Occipital lobe (tissue), 2 donors: ENCODE measurements around the gene TLX2. TPM values are rescaled to one million over a fixed set of nuclear protein-coding genes. Genes with fewer than 3 reads are reported as not detected.
"Not testable (repeated sequence)": the region's sequence is repeated elsewhere in the genome, so short reads cannot be mapped to it uniquely, and the experiment has no call there.

Experiments used
- DNase-seq: peaks from one replicate; lab custom pipeline; 2025; lab: John Stamatoyannopoulos, UW
- total RNA-seq: library from RNA; depleted of rRNA; stranded (reverse); fragments of >200 nt; gene quantifications from one replicate; pipeline ENCODE4 v1.2.3, GENCODE V29; 2014

TLX2 gene
- not detected for total RNA-seq

DNA sequence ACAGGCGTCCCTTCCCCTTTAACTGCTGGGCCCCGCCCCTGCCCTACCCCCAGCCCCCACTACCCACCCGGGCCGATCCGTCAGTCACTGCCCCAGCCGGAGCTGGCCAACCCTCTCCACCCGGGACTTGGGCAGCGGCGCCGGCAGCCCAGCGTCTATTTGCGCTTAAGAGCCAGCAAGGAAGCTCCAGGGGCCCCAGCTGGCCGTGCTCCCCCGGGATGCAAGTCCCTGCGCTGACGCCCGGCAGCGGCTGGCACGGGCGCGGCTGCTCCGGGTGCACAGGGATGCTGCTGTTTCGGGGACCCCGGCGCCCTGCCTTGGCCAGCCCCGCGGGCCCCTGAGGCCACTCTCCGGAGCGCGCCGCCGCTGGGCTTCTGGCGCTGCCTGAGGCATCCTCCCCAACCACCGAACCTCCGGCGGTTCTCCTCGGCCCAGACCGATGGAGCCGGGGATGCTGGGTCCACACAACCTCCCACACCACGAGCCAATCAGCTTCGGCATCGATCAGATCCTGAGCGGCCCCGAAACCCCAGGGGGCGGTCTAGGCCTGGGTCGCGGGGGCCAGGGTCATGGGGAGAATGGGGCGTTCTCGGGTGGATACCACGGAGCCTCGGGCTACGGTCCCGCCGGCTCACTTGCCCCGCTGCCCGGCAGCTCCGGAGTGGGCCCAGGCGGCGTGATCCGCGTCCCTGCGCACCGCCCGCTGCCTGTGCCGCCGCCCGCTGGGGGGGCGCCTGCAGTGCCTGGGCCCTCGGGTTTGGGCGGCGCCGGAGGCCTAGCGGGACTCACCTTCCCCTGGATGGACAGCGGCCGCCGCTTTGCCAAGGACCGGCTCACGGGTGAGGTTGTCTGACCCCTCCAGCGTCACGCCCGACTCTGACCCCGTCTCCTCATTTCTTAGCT lies at the start of gene TLX2:
Gene TLX2 (plus strand): TSS at position 83 of the 903 bp plus-strand sequence. CDS start 357 bp downstream, at position 440.
- no peak for DNase-seq

DNA sequence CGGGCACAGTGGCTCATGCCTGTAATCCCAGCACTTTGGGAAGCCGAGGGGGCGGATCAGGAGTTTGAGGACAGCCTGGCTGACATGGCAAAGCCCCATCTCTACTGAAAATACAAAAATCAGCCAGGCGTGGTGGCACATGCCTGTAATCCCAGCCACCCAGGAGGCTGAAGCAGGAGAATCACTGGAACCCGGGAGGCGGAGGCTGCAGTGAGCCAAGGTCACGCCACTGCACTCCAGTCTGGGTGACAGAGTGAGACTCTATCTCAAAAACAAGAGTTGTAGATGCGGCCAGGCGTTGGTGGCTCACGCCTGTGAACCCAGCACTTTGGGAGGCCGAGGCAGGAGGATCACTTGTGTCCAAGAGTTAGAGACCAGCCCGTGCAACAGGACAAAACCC lies 43.5 kb upstream of the TLX2 start:
- DNase-seq = not testable (repeated sequence)

DNA sequence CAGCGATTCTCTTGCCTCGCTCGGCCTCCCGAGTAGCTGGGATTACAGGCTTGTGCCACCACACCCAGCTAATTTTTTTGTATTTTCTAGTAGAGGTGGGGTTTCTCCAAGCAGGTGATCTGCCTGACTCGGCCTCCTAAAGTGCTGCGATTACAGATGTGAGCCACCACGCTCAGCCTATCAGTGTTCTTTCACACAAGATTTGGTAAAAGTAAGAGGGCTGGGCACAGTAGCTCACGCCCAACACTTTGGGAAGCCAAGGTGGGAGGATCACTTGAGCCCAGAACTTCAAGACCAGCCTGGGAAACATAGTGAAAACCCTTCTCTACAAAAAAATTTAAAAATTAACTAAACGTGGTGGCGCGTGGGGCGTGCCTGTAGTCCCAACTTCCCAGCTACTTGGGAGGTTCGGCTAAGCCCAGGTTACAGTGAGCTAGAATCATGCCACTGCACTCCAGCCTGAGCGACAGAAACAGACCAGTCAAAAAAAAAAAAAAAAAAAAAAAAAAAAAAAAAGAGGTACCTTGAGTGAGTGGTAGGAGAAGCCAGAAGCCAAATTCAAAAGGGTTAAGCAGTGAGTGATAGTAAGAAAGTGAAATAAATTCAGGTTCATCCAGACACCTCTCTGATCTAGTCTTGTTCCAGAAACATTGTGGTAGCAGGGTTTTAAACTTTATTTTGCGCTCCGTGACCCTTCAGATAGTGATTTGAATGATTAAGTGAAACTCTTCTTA lies 42.8 kb upstream of the TLX2 start:
- no peak for DNase-seq

DNA sequence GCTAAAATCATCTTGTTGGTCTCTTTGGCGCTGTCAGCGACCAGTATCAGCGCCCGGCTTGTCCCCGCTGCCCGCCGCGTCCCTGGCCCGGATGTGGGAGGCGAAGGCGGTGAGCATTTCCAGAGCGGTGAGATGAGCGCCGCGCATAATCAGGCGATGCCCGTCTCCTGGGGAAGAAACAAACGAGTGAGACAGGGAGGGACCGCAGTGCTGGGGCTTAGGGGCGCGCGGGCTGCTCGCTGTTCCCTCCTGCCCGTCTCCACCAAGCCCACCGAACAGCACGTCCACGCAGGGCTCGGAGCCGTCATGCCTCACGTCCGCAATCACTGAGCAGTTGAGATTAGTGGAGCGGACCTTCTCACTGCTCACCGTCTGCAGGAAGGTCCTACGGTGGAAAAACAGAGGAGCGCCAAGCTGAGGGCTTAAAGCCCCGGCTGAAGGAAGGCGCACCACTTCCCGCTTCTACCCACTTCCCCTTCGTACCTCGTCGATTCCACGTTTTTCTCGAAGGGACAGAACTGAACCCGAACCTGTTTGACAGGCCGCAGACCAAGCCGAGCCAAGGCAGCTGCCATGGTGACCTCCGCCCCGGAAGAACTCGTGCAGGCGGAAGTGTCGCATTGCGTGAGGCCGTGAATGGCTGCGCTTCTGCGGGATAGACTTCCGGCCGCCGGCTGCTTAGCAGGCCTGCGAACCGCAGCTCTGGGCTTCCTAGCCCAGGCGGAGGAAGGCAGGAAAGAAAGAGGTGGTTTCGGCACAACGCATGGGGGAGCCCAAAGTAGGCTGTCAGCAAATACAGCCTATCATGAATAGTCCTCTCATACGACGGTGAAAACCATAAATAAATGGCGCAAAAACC lies 41.9 kb upstream of the TLX2 start, which contains the start of gene MRPL53:
Gene MRPL53 (minus strand): TSS at position 595 of the 859 bp plus-strand sequence. CDS start 20 bp downstream, at position 575.
- peak; percentile 91 for DNase-seq

DNA sequence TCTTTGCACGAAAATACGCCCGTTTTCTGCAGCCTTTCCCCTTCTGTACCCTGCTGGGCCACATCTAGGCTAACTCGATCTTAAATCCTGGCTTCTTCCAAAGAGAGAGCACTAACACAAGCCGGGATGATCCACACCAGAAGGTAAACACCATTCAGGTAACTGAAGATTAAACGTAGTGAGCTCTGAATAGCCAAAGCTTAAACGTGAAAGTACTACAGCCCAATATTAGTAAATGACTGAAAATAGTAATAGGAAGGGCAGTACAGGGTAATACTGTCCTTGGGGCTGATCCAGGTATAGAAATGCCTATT lies 41.3 kb upstream of the TLX2 start:
- DNase-seq = no peak

DNA sequence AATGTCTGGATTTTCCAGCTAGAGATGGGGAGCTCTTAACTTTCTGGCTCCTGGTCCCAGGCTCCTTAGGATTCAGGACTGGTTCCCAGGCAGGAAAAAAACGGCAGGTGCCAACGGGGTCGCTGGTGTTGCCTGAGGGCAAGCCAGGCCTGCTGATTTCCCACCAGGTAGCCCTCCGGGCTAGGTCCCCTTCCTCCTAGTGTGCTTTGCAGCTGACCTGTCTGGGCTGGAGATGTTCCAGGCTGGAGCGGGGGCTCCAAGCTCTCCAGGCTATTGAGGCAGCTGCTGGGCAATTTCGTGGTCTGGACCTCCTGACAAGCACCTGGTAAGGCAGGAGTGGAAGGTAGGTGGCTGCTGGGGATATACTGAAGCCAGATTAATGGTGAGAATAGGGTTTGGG lies 39.8 kb upstream of the TLX2 start:
- no peak for DNase-seq

DNA sequence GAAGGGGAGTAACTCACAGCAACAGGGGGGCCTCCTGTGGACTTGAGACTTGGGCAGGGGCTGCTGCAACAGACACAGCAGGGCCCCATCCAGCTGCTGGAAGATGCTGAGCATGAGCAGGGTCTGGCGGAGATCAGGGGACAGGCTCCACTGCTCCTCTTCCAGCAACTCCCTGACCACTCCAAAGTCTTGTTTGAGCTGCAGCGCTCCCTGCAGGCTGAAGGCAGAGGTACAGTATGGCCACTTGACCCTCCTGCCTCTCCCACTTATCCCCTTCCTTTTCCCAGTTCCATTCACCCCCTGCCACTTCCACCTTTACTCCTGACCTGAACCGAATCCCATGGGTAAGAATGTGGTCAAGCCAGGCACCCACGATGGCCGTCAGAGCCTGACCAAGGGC lies 39.4 kb upstream of the TLX2 start:
- DNase-seq = no peak

DNA sequence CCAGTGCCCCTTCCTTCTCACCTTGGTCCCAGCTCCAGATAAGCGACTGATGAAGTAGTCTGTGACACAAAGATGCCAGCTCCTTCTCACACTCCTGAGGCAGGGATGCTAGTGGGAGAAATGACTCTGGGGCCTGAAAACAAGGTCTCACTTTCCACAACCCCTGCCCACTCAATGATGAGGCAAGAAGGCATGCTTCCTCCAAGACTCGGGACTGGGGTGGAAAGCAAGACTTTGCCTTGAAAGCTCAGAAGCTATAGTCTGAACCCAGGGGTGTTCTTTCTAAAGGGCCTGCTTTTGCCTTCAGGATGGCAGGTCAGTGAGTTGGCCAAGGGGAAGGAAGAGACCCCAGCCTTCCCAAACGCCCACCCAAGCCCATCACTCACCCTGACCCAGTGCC lies 32.8 kb upstream of the TLX2 start:
- DNase-seq = no peak

DNA sequence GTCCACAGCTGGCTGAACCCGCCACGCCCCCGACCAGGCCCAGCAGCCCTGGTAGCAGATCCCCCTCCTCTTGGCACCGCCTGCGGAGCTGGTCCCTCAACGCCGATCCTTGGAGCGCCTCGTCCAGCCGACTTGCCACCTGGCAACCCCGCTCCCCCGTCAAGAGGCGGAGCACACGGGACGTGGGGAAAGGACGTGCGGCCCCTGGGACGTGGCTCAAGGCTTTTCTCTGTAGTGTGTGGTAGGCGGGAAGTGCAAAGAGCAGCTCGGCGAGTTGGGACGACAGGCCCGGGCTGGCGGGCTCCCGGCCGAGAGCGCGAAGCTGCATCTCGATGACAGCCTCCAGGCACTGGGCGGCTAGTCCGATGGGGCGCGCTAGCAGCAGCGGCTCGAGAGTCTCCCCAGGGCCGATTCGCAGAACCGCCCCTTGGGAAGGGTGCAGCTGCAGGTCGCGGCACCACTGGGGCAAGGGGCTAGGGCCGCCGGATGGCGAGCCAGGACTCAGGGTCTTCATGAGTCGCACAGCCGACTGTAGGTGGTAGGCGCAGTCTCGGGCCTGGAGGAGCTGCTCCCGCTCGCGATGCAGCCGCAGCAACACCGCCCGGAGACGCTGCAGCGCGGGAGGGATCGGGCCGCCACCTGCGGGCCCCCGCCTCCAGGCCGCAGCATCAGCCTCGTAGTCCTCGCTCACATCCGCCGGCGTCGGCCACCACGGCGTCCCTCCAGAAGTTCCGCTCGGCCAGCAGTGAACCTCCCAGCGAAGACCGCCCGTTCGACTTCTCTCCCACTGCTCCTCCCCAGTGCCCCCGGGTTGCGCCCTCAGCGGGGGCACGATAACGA lies 32.1 kb upstream of the TLX2 start:
- peak; percentile 81 for DNase-seq

DNA sequence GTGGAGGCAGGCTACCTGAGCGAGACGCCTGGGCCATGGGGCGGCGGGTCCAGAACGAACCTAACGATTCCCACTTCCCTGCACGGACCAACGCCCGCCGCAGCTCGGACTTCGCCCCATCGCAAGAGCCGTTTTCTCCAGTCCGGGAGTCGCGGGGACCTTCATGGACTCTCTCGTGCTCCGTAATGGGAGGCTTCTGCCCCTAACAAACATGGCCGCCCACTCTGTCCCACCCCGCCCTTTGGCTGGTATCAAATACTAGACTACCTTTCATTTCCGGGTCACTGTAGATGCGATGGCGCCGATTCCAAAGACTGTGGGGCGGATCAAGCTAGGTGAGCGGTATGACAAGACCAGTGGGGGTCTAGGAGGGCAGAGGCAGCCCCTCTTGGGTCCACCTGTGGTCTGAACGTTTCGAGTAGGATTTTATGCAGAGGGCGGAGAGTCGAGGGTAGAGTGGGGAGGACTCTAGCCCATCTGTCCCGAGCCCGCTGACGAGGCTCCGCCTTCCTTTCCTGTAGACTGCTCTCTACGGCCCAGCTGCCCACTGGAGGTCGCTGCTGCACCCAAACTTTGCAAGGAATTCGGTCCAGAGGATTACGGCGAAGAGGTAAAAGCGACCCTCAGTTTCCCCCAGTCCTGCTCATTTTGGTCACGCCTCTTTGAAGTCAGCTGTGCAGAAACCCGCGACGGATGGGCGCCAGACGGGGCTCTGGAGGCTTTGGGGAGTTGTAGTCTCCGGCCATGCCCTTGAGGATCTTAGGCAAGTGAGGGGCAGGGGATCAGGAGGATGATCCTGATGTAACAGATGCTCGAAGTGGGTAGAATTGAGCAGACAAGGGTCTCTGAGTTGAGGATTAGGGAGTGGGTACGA lies 31.2 kb upstream of the TLX2 start, which contains the start of the genes CCDC142 and TTC31:
Gene CCDC142 (minus strand): TSS at position 198 of the 874 bp plus-strand sequence. CDS start 161 bp downstream, at position 37.
Gene TTC31 (plus strand): TSS at position 281 of the 874 bp plus-strand sequence. CDS start 15 bp downstream, at position 296.
- DNase-seq = peak; percentile 92

DNA sequence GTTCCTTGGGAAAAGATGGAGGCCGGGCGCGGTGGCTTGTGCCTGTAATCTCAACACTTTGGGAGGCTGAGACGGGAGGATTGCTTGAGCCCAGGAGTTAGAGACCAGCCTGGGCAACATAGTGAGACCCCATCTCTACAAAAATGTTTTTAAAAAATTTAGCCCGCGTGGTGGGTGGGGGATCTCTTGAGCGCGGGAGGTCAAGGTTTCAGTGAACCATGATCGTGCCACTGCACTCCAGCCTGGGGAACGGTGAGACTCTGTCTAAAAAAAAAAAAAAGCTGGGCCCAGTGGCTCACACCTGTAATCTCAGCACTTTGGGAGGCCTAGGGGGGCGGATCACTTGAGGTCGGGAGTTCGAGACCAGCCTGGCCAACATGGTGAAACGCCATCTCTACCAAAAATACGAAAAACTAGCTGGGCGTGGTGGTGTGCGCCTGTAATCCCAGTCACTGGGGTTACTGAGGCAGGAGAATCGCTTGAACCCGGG lies 30.5 kb upstream of the TLX2 start:
- DNase-seq = not testable (repeated sequence)

DNA sequence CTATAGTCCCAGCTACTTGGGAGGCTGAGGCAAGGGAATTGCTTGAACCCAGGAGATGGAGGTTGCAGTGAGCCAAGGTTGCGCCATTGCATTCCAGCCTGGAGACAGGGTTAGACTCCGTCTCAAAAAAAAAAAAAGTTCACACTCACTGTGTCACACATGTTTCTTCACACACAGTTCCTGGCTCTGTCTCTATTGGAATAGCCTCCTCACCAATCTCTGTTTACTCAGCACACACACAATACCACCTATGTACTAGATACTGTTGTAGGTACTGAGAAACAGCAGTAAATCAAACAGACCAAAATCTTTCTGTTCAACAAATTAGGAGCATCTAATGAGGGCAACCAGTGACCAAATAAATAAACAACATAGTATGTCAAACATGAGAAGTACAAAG lies 28.1 kb upstream of the TLX2 start:
- DNase-seq = no peak

DNA sequence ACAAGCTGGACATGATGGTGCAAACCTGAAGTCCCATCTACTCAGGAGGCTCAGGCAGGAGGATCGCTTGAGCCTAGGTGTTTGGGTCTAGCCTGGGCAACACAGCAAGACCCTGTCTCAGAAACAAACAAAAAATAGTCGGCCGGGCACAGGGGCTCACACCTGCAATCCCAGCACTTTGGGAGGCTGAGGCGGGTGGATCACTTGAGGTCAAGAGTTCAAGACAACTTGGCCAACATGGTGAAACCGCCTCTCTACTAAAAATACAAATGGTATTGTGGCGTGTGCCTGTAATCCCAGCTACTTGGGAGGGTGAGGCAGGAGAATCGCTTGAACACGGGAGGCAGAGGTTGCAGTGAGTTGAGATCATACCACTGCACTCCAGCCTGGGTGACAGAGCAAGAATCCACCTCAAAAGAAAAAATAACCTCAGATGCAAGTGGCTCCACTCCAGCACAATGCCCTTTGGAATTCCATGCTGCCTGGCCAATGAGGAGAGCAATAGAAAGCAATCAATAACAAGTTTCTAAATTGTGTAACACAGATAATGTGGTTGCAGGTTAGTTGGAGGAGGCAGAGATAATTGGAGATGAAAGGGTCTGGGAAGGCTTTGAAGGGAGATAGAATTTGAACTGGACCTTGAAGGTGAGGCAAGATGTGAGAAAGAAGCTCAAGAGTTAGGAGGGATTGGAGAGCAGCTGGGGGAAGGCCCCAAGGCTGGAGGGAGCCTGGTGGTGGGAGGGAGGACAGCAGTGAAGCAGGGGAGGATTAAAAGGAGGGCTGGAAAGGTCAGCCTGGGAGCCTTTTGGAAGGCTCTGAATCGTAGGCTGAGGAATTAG lies 25.4 kb upstream of the TLX2 start:
- DNase-seq = no peak

DNA sequence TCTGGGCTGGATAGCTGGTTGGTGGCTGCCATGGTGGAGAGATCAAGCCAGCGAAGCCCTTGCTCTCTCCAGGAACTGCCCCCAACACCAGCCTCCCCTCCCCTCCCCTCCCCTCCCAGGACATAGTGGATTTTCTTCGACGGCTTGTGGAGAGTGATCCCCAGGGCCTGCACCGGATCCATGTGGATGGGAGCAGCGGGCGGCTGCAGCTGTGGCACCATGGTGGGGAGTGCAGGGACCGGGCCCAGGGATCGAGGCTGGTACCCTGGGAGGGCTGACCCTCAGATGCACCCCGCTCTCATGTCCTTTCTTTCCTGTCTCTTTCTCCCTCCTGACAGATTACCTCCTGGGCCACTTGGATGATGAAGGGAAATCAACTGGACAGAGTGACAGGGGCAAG lies 24.3 kb upstream of the TLX2 start:
- DNase-seq = no peak

DNA sequence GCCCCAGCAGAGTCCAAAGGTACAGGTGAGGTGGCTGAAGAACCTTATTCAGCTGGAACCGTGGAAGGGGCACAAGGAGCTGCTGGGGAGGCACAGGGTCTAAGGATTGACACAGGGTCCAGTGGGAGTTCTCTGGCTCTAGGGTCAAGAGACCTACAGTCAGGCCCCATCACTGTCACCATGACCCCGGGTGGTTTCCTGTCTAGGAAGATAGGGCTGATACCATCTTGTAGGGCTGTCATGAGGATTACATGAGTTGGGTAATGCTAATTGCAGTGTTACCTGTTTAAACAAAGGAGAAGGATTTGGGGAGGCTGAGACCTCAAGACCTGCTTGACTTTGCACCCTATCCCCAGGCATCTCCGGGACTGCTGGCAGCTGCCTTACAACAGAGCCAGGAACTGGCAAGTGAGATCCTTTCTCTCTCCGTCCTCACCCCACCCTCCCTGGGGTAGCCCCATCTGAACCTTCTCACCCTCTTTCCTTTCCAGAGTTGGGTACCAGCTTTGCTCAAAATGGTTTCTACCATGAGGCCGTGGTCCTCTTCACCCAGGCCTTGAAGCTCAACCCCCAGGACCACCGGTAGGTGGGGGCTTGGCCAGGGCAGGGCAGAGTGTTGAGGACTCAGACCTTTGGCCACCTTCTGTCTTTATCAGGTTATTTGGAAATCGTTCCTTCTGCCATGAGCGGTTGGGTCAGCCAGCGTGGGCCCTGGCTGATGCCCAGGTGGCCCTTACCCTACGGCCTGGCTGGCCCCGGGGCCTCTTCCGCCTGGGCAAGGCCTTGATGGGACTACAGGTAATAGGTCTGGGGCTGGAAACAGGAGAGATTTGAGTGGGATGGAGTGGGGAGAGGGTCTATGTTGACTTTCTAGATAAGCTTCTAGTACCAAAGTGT lies 22.4 kb upstream of the TLX2 start:
- no peak for DNase-seq

DNA sequence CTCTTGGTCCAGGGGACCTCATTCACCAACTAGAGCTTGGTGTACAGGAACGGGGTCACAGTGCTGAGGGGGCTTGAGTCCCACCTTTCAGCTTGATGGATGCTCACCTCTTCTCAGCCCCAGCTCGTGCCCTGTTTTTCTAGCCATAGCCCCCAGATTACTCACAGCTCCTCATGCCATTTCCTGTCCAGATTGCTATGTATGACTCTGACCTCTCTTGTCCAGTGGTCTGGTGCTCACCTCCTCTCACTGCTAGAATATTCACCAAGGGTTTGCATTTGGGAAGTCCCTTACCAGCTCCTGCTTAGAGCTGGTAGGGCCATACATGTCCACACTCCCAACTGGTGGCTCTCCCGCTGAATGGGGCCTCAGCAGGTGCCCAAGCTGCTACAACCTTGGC lies 20.7 kb upstream of the TLX2 start:
- no peak for DNase-seq

DNA sequence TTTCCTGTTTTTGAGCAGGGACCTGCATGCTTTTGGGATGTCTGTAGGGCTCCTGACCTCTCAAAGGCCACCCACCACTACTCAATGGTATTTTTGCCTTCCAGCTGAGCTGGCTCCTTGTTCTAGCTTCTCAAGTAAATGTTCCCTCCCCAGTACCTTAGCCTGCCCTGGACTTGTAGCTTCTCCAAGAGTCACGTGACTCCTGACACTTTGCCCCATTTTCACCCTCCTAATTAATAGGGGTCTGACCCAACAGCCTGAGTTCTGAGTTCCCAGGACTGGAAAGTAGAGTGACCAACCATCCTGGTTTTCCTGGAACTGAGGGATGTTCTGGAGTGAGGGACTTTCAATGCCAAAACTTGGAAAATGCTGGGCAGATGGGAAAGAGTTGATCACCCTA lies 18.8 kb upstream of the TLX2 start:
- no peak for DNase-seq
